GM19043 (cell line): ENCODE results near the gene HUWE1.
"Not testable (repeated sequence)": the region's sequence is repeated elsewhere in the genome, so short reads cannot be mapped to it uniquely, and the experiment has no call there.

Experiments
- ATAC-seq: cut with Tn5 transposase; IDR thresholded peaks from one replicate; pipeline ENCODE4 v1.9.1; 2021; ENCODE audit warnings: low read depth; ENCODE audit not compliant: unreplicated experiment

HUWE1 gene

GRCh38 chrX:53544936-53545335 is 141.6 kb downstream of the HUWE1 start:
- ATAC-seq = no peak

- ATAC-seq = no peak
Observed at GRCh38 chrX:53538781-53539180, 147.7 kb downstream of the HUWE1 start.

- ATAC-seq = not testable (repeated sequence)
Observed at GRCh38 chrX:53531255-53531966, 155.1 kb downstream of the HUWE1 start.

- ATAC-seq = no peak
Observed at GRCh38 chrX:53526999-53527398, 159.5 kb downstream of the HUWE1 start.

GRCh38 chrX:53511322-53511721 is 175.2 kb downstream of the HUWE1 start:
- ATAC-seq = no peak

- not testable (repeated sequence) for ATAC-seq
Observed at GRCh38 chrX:53504035-53504434, 182.5 kb downstream of the HUWE1 start.

GRCh38 chrX:53494436-53494835 is 192.1 kb downstream of the HUWE1 start:
- no peak for ATAC-seq

- ATAC-seq = no peak
Observed at GRCh38 chrX:53486285-53486684, 200.2 kb downstream of the HUWE1 start.

GRCh38 chrX:53483838-53484405 is 202.6 kb downstream of the HUWE1 start:
- no peak for ATAC-seq

GRCh38 chrX:53483416-53483815 is 203.1 kb downstream of the HUWE1 start:
- ATAC-seq = no peak
